NCI-H146 treated with DMSO at 0.1 percent for 48 hours (cell line): ENCODE measurements around the gene WDR44.
"Not testable (repeated sequence)": the region's sequence is repeated elsewhere in the genome, so short reads cannot be mapped to it uniquely, and the experiment has no call there.

Experiments used
- DNase-seq: peaks from one replicate; lab custom pipeline; 2025; ENCODE audit not compliant: unreplicated experiment; lab: John Stamatoyannopoulos, UW

The WDR44 gene

GRCh38 chrX:118360429-118361125 lies 14.7 kb downstream of the WDR44 start:
- DNase-seq, result no peak

GRCh38 chrX:118364261-118364660 lies 18.4 kb downstream of the WDR44 start:
- no peak for DNase-seq

- no peak for DNase-seq
Measured at GRCh38 chrX:118367338-118367737, 21.4 kb downstream of the WDR44 start.

- no peak for DNase-seq
Measured at GRCh38 chrX:118368398-118368797, 22.5 kb downstream of the WDR44 start.

DNA sequence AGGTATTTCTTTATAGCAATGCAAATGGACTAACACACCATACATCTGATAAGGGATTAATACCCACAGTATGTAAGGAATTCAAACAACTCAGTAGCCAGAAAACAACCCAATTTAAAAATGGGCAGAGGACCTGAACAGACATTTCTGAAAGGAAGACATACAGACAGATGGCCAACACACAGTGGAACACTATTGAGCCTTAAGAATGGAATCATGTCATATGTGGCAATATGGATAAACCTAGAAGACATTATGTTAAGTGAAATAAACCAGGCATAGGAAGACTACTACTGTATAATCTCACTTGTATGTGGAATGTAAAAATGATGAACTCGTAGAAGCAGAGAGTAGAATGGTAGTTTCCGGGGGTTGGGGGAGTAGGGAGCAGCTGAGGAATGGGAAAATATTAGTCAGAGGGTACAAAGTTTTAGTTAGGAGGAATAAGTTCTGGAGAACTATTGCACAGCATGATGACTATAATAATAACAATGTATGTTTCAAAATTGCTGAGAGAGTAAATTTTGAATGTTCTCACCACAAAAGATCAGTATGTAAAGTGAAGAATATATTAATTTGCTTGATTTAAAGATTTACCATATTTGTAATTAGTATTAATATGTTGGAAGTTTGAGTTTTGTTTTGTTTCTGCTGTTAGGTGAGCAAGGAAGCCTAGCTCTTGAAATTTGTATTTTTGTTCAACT lies 25.2 kb downstream of the WDR44 start:
- DNase-seq, result no peak

DNA sequence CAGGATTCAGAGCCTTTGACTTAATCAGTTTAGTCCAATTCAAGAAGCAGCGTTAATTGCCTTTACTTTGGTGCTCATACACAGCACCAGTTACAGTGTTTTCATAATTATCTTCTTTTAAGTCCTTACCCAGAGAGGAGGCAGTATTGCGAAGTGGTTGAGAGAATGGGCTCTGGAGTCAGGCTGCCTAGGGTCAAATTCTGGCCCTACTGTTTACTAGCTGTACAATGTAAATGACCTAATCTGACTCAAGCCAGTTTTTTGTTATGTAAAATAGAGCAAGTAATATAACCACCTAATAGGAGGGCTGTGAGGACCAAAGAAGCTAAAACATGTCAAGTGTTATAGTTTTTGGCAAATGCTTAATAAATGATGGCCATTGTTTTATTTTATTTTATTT lies 27.6 kb downstream of the WDR44 start:
- DNase-seq, result no peak

- no peak for DNase-seq
Measured at GRCh38 chrX:118383120-118383519, 37.2 kb downstream of the WDR44 start.

- DNase-seq, result no peak
Measured at GRCh38 chrX:118392716-118393115, 46.8 kb downstream of the WDR44 start.

DNA sequence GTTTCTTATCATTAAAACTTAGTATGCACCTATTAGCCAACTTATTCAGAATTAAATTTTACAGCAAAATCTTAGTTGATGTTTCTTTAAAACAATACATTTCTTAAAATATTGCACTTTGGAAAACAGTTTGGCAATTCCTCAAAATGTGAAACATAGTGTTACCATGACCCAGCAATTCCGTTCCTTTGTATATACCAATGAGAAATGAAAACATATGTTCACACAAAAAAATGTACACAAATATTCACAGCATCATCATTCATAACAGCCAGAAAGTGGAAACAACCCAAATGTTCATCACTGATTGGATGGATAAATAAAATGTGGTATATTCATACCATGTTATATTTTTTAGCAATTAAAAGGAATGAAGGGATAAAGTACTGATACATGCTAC lies 50.2 kb downstream of the WDR44 start:
- no peak for DNase-seq

GRCh38 chrX:118418811-118419251 lies 72.9 kb downstream of the WDR44 start:
- no peak for DNase-seq

- no peak for DNase-seq
Measured at GRCh38 chrX:118420462-118420861, 74.6 kb downstream of the WDR44 start.

- no peak for DNase-seq
Measured at GRCh38 chrX:118423558-118423957, 77.7 kb downstream of the WDR44 start.

DNA sequence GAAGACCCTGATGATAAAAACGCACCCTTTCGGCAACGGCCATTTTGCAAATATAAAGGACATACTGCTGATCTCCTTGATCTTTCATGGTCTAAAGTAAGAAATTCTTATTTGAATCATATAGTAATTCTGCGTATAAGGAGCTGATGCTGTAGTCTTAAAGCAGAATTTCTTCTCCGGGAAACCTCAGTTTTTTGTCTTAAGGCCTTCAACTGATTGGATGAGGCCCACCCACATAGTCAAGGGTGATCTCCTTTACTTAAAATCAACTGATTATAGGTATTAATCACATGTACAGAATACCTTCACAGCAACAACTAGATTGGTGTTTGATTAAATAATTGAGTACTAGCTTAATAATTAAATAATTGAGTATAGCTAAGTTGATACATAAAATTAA lies 86.9 kb downstream of the WDR44 start:
- DNase-seq, result no peak

DNA sequence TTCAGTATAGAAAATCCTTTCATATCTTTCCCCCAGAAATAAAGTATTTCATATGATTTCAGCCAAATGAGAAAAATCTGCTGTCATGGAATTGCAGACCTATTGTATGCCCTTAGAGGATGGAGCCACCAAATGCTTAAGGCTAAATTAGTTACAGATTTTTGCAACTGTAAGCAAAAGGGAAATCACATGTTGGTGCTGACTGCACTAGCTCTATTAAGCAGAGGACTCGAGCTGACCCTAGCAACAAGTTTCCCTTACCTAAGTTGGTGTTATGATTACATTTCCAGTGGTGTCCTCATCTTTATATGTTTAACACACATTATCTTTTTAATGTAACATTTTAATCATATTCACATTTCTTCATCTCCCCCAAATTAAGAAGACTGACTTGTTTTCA lies 91.4 kb downstream of the WDR44 start:
- no peak for DNase-seq

- no peak for DNase-seq
Measured at GRCh38 chrX:118448273-118448783, 102.4 kb downstream of the WDR44 start.

- no peak for DNase-seq
Measured at GRCh38 chrX:118455013-118455412, 109.1 kb downstream of the WDR44 start.

- DNase-seq, result peak; percentile 45
Measured at GRCh38 chrX:118459494-118459893, 113.6 kb downstream of the WDR44 start.

DNA sequence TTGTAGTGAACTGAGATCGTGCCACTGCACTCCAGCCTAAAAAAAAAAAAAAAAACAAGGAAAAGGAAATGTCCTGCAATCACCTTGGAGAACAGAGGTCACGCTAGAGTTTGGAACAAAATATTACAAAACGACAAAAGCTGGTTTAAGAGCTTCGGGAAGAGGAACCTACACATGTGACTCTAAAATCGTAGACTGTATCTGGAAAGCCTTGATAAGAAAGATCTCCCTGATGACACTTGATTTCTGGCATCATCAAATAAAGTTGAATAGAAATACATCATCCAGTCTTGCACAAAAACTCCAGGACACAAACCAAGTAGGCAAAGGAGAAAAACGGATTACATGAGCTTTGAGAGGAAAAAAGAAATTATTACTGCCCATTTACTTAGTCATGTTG lies 118.6 kb downstream of the WDR44 start:
- no peak for DNase-seq

GRCh38 chrX:118468122-118468521 lies 122.2 kb downstream of the WDR44 start:
- DNase-seq, result no peak

GRCh38 chrX:118470721-118471347 lies 124.9 kb downstream of the WDR44 start:
- DNase-seq, result not testable (repeated sequence)

GRCh38 chrX:118474586-118474985 lies 128.7 kb downstream of the WDR44 start:
- no peak for DNase-seq

DNA sequence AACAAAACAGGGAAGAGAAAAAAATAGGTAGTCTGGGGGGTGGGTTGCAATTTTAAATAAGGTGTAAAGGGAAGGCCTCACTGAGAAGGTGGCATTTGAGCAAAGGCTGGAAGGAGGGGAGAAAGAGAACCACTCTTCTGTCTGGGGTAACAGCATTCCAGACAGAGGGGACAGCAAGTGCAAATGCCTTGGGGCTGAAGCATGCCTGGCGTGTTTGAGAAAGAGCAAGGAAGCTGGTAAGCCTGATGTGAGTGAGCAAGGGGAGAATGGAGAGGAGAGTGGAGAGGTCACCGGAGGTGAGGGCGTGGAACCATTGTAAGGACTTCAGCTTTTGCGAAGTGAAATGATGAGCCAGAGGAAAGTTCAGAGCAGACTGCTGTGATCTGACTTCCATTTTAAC lies 130.0 kb downstream of the WDR44 start:
- DNase-seq, result no peak
